AG04450 (cell line): ENCODE data around the gene ROCK1. TPM values are rescaled to one million over a fixed set of nuclear protein-coding genes. Genes with fewer than 3 reads are reported as not detected.

Experiments used
- CTCF ChIA-PET: fragments of 300-600, 350-600 bp; formaldehyde crosslinking; extraction: SDS; loops from one replicate; lab custom pipeline; 2022; ENCODE audit warnings: antibody characterized with exemption, inconsistent platforms; lab: Charles Lee
- POLR2A ChIA-PET: fragments of 350-600 bp; formaldehyde crosslinking; extraction: SDS; loops from one replicate; lab custom pipeline; 2021; ENCODE audit warnings: antibody characterized with exemption, inconsistent platforms; lab: Yijun Ruan, JAX
- DNase-seq: peaks from one replicate; pipeline ENCODE4 v3.0.0-alpha.2; 2011; ENCODE audit warnings: low read depth, low spot score
- H3K27ac ChIP-seq: one replicate; pipeline ENCODE4 v1.5.1; 2012; ENCODE audit warnings: low read depth, low read length, control low read depth
- H3K27me3 ChIP-seq: one replicate; pipeline ENCODE4 v1.6.0; 2012; ENCODE audit warnings: low read length; ENCODE audit not compliant: control insufficient read depth, insufficient read depth
- H3K4me3 ChIP-seq: 2 replicates; pipeline ENCODE4 v1.5.1; 2011; ENCODE audit warnings: mild to moderate bottlenecking, low read depth, low read length, control low read depth
- H3K9me3 ChIP-seq: 2 replicates; pipeline ENCODE4 v1.5.1; 2012; ENCODE audit warnings: low read length; ENCODE audit not compliant: control insufficient read depth, insufficient read depth
- CTCF ChIP-seq: IDR thresholded peaks from 2 replicates; pipeline ENCODE4 v1.5.1; 2011; ENCODE audit warnings: low read depth, low read length, control low read depth, inconsistent platforms
- polyA plus RNA-seq: library from polyadenylated mRNA; depleted of rRNA; stranded (reverse); fragments of >200 nt; gene quantifications from 2 replicates; pipeline ENCODE4 v1.2.3, GENCODE V29; 2011

Gene ROCK1
- polyA plus RNA-seq, 1 experiment: 37.2 TPM

- Histone ChIP-seq H3K27me3 (no peaks in the 10 kb centered on the region), H3K9me3 (0 out of 2 replicates have a peak, but pooled peaks cover 3% of the 10 kb centered on the region), H3K27ac (no peak overlapping the region), H3K4me3 (no peak overlapping the region)
- CTCF ChIA-PET: no interaction called here
- DNase-seq: no peak
- no peak for TF ChIP-seq CTCF
- POLR2A ChIA-PET: no interaction called here
These were observed 27.0 kb downstream of the ROCK1 start for GRCh38 chr18:21084511-21085078.

- POLR2A ChIA-PET: no interaction called here
- TF ChIP-seq CTCF: no peak
These were observed 28.6 kb downstream of the ROCK1 start for GRCh38 chr18:21083017-21083416.

GRCh38 chr18:21081426-21081825, 30.2 kb downstream of the ROCK1 start:
- no peak overlapping the region for H3K27ac ChIP-seq

More at GRCh38 chr18:21083017-21083416, 28.6 kb downstream of the ROCK1 start:
- CTCF ChIA-PET: no interaction called here
- no peak overlapping the region for H3K27ac ChIP-seq
- H3K27me3 ChIP-seq: no peaks in the 10 kb centered on the region
- H3K4me3 ChIP-seq: no peak overlapping the region
- DNase-seq: no peak
- H3K9me3 ChIP-seq: 0 out of 2 replicates have a peak, but pooled peaks cover 3% of the 10 kb centered on the region

GRCh38 chr18:21080576-21080975, 31.0 kb downstream of the ROCK1 start:
- ChIA-PET POLR2A (no interaction called here), CTCF (no interaction called here)
- no peak for TF ChIP-seq CTCF

More at GRCh38 chr18:21081426-21081825, 30.2 kb downstream of the ROCK1 start:
- Histone ChIP-seq H3K9me3 (0 out of 2 replicates have a peak, but pooled peaks cover 3% of the 10 kb centered on the region), H3K4me3 (no peak overlapping the region), H3K27me3 (no peaks in the 10 kb centered on the region)
- POLR2A ChIA-PET: no interaction called here
- no peak for DNase-seq
- CTCF ChIA-PET: no interaction called here
- TF ChIP-seq CTCF: no peak

More at GRCh38 chr18:21080576-21080975, 31.0 kb downstream of the ROCK1 start:
- DNase-seq: no peak
- Histone ChIP-seq H3K27me3 (no peaks in the 10 kb centered on the region), H3K27ac (no peak overlapping the region), H3K9me3 (0 out of 2 replicates have a peak, but pooled peaks cover 3% of the 10 kb centered on the region), H3K4me3 (no peak overlapping the region)
